Measurements from ENCODE around the gene DOCK3. TPM values are rescaled to one million over a fixed set of nuclear protein-coding genes. Genes with fewer than 3 reads are reported as not detected.
"Not testable (repeated sequence)": the region's sequence is repeated elsewhere in the genome, so short reads cannot be mapped to it uniquely, and the experiment has no call there.

DOCK3 gene
- total RNA-seq, 1 donor: 0.36 TPM

DNA sequence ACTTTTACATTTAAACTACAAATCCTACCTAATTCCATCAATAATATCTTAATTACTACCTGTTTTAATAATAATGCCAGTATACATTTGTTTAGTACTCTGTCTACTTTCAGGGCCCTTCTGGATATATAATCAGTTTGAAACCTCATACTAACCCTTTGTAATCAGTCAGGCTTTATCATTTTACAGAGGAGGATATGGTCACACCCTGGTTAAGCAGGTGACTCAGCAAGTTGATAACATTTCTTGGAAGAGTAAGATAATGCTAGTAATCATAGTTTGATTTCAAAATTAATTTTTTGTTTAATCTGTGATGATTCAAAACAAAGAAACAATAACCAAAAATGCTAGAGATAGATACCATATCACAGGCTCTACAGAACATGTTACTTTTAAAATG is 502.2 kb downstream of the DOCK3 start:
- TF ChIP-seq, protein P1, sequence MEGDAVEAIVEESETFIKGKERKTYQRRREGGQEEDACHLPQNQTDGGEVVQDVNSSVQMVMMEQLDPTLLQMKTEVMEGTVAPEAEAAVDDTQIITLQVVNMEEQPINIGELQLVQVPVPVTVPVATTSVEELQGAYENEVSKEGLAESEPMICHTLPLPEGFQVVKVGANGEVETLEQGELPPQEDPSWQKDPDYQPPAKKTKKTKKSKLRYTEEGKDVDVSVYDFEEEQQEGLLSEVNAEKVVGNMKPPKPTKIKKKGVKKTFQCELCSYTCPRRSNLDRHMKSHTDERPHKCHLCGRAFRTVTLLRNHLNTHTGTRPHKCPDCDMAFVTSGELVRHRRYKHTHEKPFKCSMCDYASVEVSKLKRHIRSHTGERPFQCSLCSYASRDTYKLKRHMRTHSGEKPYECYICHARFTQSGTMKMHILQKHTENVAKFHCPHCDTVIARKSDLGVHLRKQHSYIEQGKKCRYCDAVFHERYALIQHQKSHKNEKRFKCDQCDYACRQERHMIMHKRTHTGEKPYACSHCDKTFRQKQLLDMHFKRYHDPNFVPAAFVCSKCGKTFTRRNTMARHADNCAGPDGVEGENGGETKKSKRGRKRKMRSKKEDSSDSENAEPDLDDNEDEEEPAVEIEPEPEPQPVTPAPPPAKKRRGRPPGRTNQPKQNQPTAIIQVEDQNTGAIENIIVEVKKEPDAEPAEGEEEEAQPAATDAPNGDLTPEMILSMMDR (IDR thresholded peaks at IDR 0.05; ENCODE audit: extremely low read depth, low read depth, low read length): no peak
- no peak for DNase-seq (ENCODE audit: insufficient read length, low spot score, missing footprints)
- Histone ChIP-seq H3K36me3 (ENCODE audit: insufficient read depth, low read length) (no peaks in the 10 kb centered on the region), H3K9me3 (ENCODE audit: low read depth, low read length) (peaks cover 5% of the 10 kb centered on the region), H3K79me2 (ENCODE audit: insufficient read depth, low read length) (no peaks in the 10 kb centered on the region), H3K27me3 (ENCODE audit: insufficient read depth, low read length) (no peaks in the 10 kb centered on the region), H3K4me3 (ENCODE audit: insufficient read depth, low read length) (no peak overlapping the region), H3K4me1 (ENCODE audit: insufficient read depth, low read length) (no peaks in the 10 kb centered on the region), H3K4me2 (ENCODE audit: insufficient read depth, low read length) (no peak overlapping the region), H4K20me1 (ENCODE audit: insufficient read depth, low read length) (no peaks in the 10 kb centered on the region), H3K27ac (ENCODE audit: low read depth, low read length) (no peak overlapping the region), H2AFZ (ENCODE audit: low read length) (no peak overlapping the region)

DNA sequence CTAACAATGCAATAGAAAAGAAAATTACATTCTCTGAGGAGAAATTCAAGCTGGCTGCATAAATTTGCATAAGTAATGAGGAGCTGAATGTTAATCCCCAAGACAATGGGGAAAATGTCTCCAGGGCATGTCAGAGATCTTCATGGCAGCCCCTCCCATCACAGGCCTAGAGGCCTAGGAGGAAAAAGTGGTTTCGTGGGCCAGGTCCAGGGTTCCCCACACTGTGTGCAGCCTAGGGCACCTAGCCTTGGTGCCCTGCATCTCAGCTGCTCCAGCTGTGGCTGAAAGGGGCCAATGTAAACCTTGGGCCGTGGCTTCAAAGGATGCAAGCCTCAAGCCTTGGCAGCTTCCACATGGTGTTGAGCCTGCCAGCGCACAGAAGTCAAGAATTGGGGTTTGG is 511.7 kb downstream of the DOCK3 start:
- not testable (repeated sequence) for H3K27ac ChIP-seq (ENCODE audit: low read depth, low read length); DNase-seq (ENCODE audit: insufficient read length, low spot score, missing footprints); H3K4me1 ChIP-seq (ENCODE audit: insufficient read depth, low read length); H3K79me2 ChIP-seq (ENCODE audit: insufficient read depth, low read length); H2AFZ ChIP-seq (ENCODE audit: low read length); H3K36me3 ChIP-seq (ENCODE audit: insufficient read depth, low read length); H3K4me2 ChIP-seq (ENCODE audit: insufficient read depth, low read length); H4K20me1 ChIP-seq (ENCODE audit: insufficient read depth, low read length); H3K27me3 ChIP-seq (ENCODE audit: insufficient read depth, low read length); H3K9me3 ChIP-seq (ENCODE audit: low read depth, low read length); H3K4me3 ChIP-seq (ENCODE audit: insufficient read depth, low read length)

DNA sequence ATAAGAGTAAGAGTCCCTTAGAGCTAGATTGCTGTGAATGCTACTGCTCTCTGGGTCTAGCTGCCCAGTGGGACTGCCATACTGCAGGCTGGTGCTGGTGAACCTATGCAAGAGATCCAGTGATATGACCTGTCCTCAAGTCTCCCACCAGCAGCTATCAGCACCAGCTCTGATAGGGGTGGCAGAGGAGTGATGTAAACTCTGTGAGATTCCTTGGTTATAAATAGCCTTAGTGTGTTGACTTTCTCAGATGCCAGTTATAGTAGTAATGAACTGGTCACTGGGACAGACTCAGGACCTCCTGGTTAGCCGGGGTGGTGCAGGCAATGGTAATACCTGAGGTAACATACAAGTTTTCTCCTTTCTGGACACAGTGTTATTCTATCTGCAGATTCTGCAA is 515.5 kb downstream of the DOCK3 start:
- H3K4me2 ChIP-seq (ENCODE audit: insufficient read depth, low read length): no peak overlapping the region
- H3K27me3 ChIP-seq (ENCODE audit: insufficient read depth, low read length): no peaks in the 10 kb centered on the region
- no peak for DNase-seq (ENCODE audit: insufficient read length, low spot score, missing footprints)
- H3K27ac ChIP-seq (ENCODE audit: low read depth, low read length): no peak overlapping the region
- no peaks in the 10 kb centered on the region for H3K36me3 ChIP-seq (ENCODE audit: insufficient read depth, low read length)
- H3K4me3 ChIP-seq (ENCODE audit: insufficient read depth, low read length): no peak overlapping the region
- no peak overlapping the region for H2AFZ ChIP-seq (ENCODE audit: low read length)
- no peaks in the 10 kb centered on the region for H3K4me1 ChIP-seq (ENCODE audit: insufficient read depth, low read length)
- H3K79me2 ChIP-seq (ENCODE audit: insufficient read depth, low read length): no peaks in the 10 kb centered on the region
- no peaks in the 10 kb centered on the region for H4K20me1 ChIP-seq (ENCODE audit: insufficient read depth, low read length)
- TF ChIP-seq, protein P1 (IDR thresholded peaks at IDR 0.05; ENCODE audit: extremely low read depth, low read depth, low read length): no peak
- H3K9me3 ChIP-seq (ENCODE audit: low read depth, low read length): no peaks in the 10 kb centered on the region

DNA sequence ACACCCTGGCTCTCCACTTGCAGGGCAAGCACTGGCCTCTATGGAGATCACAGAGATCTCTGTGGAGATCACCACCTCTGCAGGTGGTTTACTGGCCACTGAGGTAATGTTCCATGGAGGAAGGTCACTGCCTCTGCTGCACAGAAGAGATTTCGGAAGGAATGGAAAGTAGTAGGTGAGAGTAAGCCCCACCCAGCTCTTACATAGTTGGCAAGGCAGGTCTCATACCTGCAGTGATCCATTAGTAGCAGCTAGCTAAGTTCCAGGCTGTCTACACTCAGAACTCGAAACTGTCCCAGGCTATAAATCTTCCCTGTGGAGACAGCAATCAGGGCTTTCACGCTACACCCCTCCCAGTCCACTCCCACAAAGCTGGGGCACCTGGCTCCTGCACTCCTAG is 516.1 kb downstream of the DOCK3 start:
- Histone ChIP-seq H3K27ac (ENCODE audit: low read depth, low read length) (no peak overlapping the region), H3K4me3 (ENCODE audit: insufficient read depth, low read length) (no peak overlapping the region), H3K36me3 (ENCODE audit: insufficient read depth, low read length) (no peaks in the 10 kb centered on the region), H3K79me2 (ENCODE audit: insufficient read depth, low read length) (no peaks in the 10 kb centered on the region), H4K20me1 (ENCODE audit: insufficient read depth, low read length) (no peaks in the 10 kb centered on the region), H3K9me3 (ENCODE audit: low read depth, low read length) (no peaks in the 10 kb centered on the region), H3K4me2 (ENCODE audit: insufficient read depth, low read length) (no peak overlapping the region), H3K27me3 (ENCODE audit: insufficient read depth, low read length) (no peaks in the 10 kb centered on the region), H2AFZ (ENCODE audit: low read length) (no peak overlapping the region), H3K4me1 (ENCODE audit: insufficient read depth, low read length) (no peaks in the 10 kb centered on the region)
- TF ChIP-seq, protein P1 (IDR thresholded peaks at IDR 0.05; ENCODE audit: extremely low read depth, low read depth, low read length): no peak
- peak; percentile 13 for DNase-seq (ENCODE audit: insufficient read length, low spot score, missing footprints)

Data from osteoblast (primary cell).